NCI-H1694 (cell line): ENCODE results near the gene INTS11.

Source experiments
- DNase-seq: peaks from one replicate; lab custom pipeline; 2025; lab: John Stamatoyannopoulos, UW

The INTS11 gene

GRCh38 chr1:1262758-1263157, 61.7 kb downstream of the INTS11 start:
- DNase-seq: no peak

DNA sequence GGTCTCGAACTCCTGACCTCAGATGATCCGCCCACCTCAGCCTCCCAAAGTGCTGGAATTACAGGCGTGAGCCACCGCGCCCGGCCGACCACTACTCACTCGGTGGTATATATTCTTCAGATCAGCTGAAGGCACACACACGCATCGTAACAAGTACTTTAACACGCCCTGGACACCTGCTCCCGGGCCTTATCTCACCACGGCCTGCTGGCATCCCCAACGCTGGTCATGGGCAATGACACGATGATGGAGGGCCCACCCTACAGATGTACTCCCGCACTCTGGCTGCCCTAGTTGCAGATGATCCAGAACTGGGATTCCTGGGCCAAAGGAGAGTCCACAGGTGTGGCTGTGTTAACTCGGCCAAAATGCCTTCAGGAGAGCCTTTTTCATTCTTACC, 62.4 kb downstream of the INTS11 start:
- DNase-seq: no peak
